Gastrocnemius medialis (tissue), 4 donors: Measurements from ENCODE around the gene CHRM1.

Experiments
- POLR2A ChIP-seq, 2 donors: fragments of 450-650 bp; IDR thresholded peaks; one replicate each; pipeline ENCODE4 v1.6.1; 2017; ENCODE audit warnings: antibody characterized with exemption in 2 of 2, mild to moderate bottlenecking in 2 of 2, moderate library complexity in 2 of 2
- TF ChIP-seq, protein P1 (sequence below), 5 experiments: fragments of 450-650 bp in 3 of 5; fragments of 200-600 bp in 2 of 5; sonication (generic) in 2 of 5; IDR thresholded peaks in 4 of 5; conservative IDR thresholded peaks in 1 of 5; 1 replicate in 4 of 5; 2 replicates in 1 of 5; pipeline ENCODE4 v1.5.1; 2016 to 2019; ENCODE audit warnings: antibody characterized with exemption in 5 of 5, mild to moderate bottlenecking in 3 of 5, moderate library complexity in 3 of 5

DNA sequence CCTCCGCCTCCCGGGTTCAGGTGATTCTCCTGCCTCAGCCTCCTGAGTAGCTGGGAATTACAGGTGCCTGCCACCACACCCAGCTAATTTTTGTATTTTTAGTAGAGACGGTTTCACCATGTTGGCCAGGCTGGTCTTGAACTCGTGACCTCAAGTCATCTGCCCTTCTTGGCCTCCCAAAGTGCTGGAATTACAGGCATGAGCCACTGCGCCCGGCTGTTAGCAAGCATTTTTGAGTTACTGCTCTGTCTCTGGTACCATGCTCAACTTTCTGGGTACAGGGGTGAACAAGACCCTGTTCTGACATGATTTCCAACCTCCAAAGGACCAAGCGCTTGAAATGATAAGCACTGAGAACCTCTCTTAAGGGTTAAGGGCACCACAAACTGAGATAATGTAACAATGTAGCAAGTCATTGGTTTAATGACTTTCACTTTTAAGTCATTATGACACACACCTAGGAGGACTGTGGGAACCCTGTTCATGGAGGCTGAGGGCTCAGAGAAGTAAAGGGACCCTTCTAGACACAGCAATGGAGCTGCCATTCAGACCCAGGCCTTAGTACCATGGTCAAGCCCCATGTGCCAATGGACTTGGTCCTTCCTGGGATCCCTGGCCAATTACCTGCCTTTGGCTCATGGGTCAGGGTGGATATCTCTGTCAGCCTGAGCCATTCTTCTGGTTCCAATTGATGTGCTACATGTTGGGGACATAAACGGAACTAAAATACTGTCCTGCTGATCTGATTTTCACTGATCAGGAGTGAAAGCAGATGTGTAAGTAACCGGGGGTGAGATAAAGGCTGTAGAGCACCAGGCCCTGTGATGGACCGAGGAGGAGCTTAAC, 28.9 kb downstream of the CHRM1 start:
- TF ChIP-seq, protein P1, sequence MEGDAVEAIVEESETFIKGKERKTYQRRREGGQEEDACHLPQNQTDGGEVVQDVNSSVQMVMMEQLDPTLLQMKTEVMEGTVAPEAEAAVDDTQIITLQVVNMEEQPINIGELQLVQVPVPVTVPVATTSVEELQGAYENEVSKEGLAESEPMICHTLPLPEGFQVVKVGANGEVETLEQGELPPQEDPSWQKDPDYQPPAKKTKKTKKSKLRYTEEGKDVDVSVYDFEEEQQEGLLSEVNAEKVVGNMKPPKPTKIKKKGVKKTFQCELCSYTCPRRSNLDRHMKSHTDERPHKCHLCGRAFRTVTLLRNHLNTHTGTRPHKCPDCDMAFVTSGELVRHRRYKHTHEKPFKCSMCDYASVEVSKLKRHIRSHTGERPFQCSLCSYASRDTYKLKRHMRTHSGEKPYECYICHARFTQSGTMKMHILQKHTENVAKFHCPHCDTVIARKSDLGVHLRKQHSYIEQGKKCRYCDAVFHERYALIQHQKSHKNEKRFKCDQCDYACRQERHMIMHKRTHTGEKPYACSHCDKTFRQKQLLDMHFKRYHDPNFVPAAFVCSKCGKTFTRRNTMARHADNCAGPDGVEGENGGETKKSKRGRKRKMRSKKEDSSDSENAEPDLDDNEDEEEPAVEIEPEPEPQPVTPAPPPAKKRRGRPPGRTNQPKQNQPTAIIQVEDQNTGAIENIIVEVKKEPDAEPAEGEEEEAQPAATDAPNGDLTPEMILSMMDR (IDR thresholded peaks at IDR 0.05 in 4 of 5, conservative IDR thresholded peaks at IDR 0.05 in 1 of 5): no peak
- TF ChIP-seq POLR2A (IDR thresholded peaks at IDR 0.05): no peak
